Vagina (tissue), 2 donors: Measurements from ENCODE around the gene TMEM11. TPM values are rescaled to one million over a fixed set of nuclear protein-coding genes. Genes with fewer than 3 reads are reported as not detected.

Experiments
- DNase-seq, 2 donors: peaks; one replicate each; pipeline ENCODE4 v3.0.0-alpha.2; 2017; ENCODE audit errors: extremely low spot score in 2 of 2
- H3K27ac ChIP-seq: fragments of 200-600 bp; sonication (generic); one replicate; pipeline ENCODE4 v1.5.1; 2019
- H3K27me3 ChIP-seq: fragments of 200-600 bp; sonication (generic); one replicate; pipeline ENCODE4 v1.5.1; 2019
- H3K36me3 ChIP-seq, 2 donors: fragments of 200-600 bp; sonication (generic); one replicate each; pipeline ENCODE4 v1.5.1; 2017 to 2019
- H3K4me1 ChIP-seq: fragments of 200-600 bp; sonication (generic); one replicate; pipeline ENCODE4 v1.5.1; 2019
- H3K4me3 ChIP-seq, 2 donors: fragments of 200-600 bp; sonication (generic); 1 replicate in 1 of 2; 2 replicates in 1 of 2; pipeline ENCODE4 v1.5.1; 2016 to 2019
- H3K9me3 ChIP-seq: fragments of 200-600 bp; sonication (generic); one replicate; pipeline ENCODE4 v1.5.1; 2019
- CTCF ChIP-seq, 3 experiments: fragments of 450-650 bp in 2 of 3; fragments of 200-600 bp in 1 of 3; sonication (generic) in 1 of 3; IDR thresholded peaks; one replicate each; pipeline ENCODE4 v1.5.1; 2017 to 2019; ENCODE audit warnings: antibody characterized with exemption in 3 of 3, mild to moderate bottlenecking in 2 of 3, moderate library complexity in 2 of 3
- POLR2A ChIP-seq, 2 donors: fragments of 450-650 bp; IDR thresholded peaks; one replicate each; pipeline ENCODE4 v1.6.1; 2017; ENCODE audit warnings: antibody characterized with exemption in 2 of 2, mild to moderate bottlenecking in 2 of 2, moderate library complexity in 2 of 2
- POLR2AphosphoS5 ChIP-seq, 2 donors: sonication (generic); formaldehyde crosslinking; IDR thresholded peaks; one replicate each; pipeline ENCODE4 v1.9.0; 2017; ENCODE audit warnings: antibody characterized with exemption in 2 of 2, mild to moderate bottlenecking in 2 of 2, low read depth in 1 of 2; ENCODE audit not compliant: insufficient read depth in 1 of 2
- intact Hi-C: fragments of 100-400 bp; cut with DNase I; formaldehyde crosslinking; loops from one replicate; pipeline ENCODE4 v1.15.1; 2023
- total RNA-seq: library from RNA; depleted of rRNA; stranded (reverse); fragments of >200 nt; gene quantifications from one replicate; pipeline ENCODE4 v1.2.3, GENCODE V29; 2016

Gene TMEM11
- total RNA-seq, 1 donor from 2014 or later: 30.2 TPM

DNA sequence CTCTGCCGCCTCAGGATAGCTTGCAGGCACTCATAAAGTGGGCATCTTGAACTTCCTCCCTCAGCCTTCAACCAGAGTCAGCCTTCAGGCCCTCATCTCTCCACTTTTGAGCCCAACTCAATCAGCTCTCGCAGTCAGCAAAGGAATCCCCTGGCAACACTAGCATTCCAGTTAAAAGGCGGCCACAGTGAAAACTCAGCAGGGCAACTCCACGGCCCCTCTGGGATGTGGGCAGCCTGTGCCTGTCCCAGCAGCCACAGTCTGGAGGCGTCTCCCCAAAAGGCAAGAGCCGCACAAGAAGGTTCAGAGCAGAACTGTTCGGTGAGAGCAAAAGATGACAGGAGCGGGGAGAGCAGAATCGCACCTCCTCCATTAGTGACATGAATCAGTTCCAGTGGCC lies 9.0 kb downstream of the TMEM11 start:
- Histone ChIP-seq H3K27ac (no peak overlapping the region), H3K36me3 (peaks cover 0 to 17% of the 10 kb centered on the region in 2 donors), H3K4me3 (no peak overlapping the region), H3K9me3 (no peaks in the 10 kb centered on the region), H3K4me1 (peaks cover 72% of the 10 kb centered on the region), H3K27me3 (no peaks in the 10 kb centered on the region)
- intact Hi-C loops: no loop called here
- no peak for DNase-seq
- TF ChIP-seq POLR2A (IDR thresholded peaks at IDR 0.05) (no peak), POLR2AphosphoS5 (IDR thresholded peaks at IDR 0.05; ENCODE audit: insufficient read depth in 1 of 2, low read depth in 1 of 2) (no peak), CTCF (IDR thresholded peaks at IDR 0.05) (no peak)

DNA sequence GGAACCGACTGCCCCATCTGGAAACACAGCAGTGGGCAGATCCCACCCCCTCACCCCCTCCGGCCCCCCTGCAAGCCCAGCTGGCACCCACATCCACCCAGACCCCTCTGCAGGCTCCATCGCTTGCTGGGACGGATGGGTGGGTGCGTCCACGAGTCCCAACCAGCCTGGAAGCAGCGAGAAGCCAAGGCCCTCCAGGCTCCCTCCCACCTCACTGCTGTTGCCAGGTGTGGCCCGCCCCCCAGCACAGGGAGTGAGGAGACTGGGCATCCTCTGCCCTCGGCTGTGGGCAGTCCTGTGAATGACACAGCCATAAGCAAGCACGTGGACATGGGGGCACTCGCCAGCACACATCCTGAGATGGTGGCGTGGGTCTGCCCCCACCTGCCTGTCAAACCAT lies 11.4 kb downstream of the TMEM11 start:
- no peak for DNase-seq
- no peak overlapping the region for H3K4me3 ChIP-seq
- H3K27ac ChIP-seq: peak overlapping the region; percentile 46
- H3K9me3 ChIP-seq: no peaks in the 10 kb centered on the region
- H3K4me1 ChIP-seq: peaks cover 69% of the 10 kb centered on the region
- TF ChIP-seq POLR2AphosphoS5 (IDR thresholded peaks at IDR 0.05; ENCODE audit: insufficient read depth in 1 of 2, low read depth in 1 of 2) (no peak), CTCF (IDR thresholded peaks at IDR 0.05) (no peak), POLR2A (IDR thresholded peaks at IDR 0.05) (no peak)
- no peaks in the 10 kb centered on the region for H3K27me3 ChIP-seq
- intact Hi-C loops: no loop called here
- H3K36me3 ChIP-seq: peaks cover 0 to 18% of the 10 kb centered on the region in 2 donors

- no peak for TF ChIP-seq POLR2A (IDR thresholded peaks at IDR 0.05)
- TF ChIP-seq POLR2AphosphoS5 (IDR thresholded peaks at IDR 0.05; ENCODE audit: insufficient read depth in 1 of 2, low read depth in 1 of 2): no peak
- H3K27ac ChIP-seq: peak overlapping the region; percentile 46
Observed at GRCh38 chr17:21201874-21202273, 12.1 kb downstream of the TMEM11 start.

DNA sequence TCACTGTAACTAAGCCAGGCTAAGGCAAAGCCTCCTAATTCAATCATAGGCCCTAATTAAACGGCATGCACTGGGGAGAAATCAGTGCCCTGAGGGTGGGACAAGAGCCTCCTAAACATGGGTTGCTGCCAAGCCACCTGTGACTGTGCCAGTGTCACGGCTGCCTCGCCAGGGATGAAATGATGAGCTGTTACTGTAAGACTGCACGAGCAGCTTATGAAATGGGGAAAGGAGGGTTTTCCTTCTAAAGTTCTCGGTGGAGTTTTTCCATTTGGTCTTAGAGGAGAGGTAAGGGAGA lies 12.7 kb downstream of the TMEM11 start:
- H3K9me3 ChIP-seq: no peaks in the 10 kb centered on the region
- H3K27me3 ChIP-seq: no peaks in the 10 kb centered on the region
- peak overlapping the region; percentile 46 for H3K27ac ChIP-seq
- peaks cover 0 to 16% of the 10 kb centered on the region in 2 donors for H3K36me3 ChIP-seq
- intact Hi-C loops: no loop called here
- TF ChIP-seq POLR2AphosphoS5 (IDR thresholded peaks at IDR 0.05; ENCODE audit: insufficient read depth in 1 of 2, low read depth in 1 of 2) (no peak), CTCF (IDR thresholded peaks at IDR 0.05) (no peak), POLR2A (IDR thresholded peaks at IDR 0.05) (no peak)
- no peak overlapping the region for H3K4me3 ChIP-seq
- DNase-seq: no peak
- H3K4me1 ChIP-seq: peaks cover 70% of the 10 kb centered on the region

More at GRCh38 chr17:21201874-21202273, 12.1 kb downstream of the TMEM11 start:
- H3K27me3 ChIP-seq: no peaks in the 10 kb centered on the region
- DNase-seq: no peak
- intact Hi-C loops: no loop called here
- H3K4me3 ChIP-seq: no peak overlapping the region
- H3K4me1 ChIP-seq: peaks cover 69% of the 10 kb centered on the region
- H3K9me3 ChIP-seq: no peaks in the 10 kb centered on the region
- H3K36me3 ChIP-seq: peaks cover 0 to 17% of the 10 kb centered on the region in 2 donors

DNA sequence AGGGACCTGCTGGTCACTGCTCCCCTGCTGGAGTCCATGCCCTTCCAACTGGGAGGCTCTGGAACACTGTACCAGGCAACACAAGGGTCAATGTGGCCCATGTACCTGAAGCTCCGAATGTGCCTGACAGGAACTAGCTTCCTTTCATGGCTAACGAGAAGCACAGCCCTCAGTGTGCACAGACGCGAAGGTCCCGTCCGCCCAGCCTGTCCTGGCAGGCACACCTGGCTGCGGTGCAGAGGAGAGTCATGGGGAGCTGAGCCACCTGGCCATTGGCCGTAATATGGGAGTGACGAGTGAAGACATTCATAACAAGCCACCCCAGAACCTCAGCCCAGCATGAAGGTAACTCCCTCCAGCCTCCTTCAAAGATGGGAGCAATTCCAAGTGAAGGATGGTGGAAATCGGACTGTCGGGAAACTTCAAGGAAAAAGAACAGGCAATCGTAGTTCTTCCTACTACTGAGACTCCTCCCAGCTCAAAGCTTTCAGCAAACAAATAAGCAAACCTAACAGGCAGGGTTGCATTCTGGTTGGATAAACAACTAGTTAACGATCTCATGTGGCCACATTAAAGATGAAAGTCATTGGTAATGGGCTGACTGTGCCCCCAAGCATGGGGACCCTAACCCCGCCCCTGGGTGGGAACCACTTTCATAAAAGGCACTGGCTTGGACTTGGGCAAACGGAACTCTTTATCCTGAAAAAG lies 13.2 kb downstream of the TMEM11 start:
- TF ChIP-seq POLR2A (IDR thresholded peaks at IDR 0.05) (no peak), CTCF (IDR thresholded peaks at IDR 0.05) (no peak), POLR2AphosphoS5 (IDR thresholded peaks at IDR 0.05; ENCODE audit: insufficient read depth in 1 of 2, low read depth in 1 of 2) (no peak)
- H3K27me3 ChIP-seq: no peaks in the 10 kb centered on the region
- H3K4me1 ChIP-seq: peaks cover 75% of the 10 kb centered on the region
- H3K4me3 ChIP-seq: no peak overlapping the region
- H3K9me3 ChIP-seq: no peaks in the 10 kb centered on the region
- intact Hi-C loops: no loop called here
- DNase-seq: no peak
- H3K27ac ChIP-seq: peak overlapping the region; percentile 46
- H3K36me3 ChIP-seq: peaks cover 0 to 16% of the 10 kb centered on the region in 2 donors
